NB4 (cell line): Measurements from ENCODE around the gene TFCP2L1.

Source experiments
- CTCF ChIP-seq: IDR thresholded peaks from one replicate; pipeline ENCODE4 v1.5.1; 2012; ENCODE audit warnings: low read depth, low read length
- MYC ChIP-seq: IDR thresholded peaks from 2 replicates; pipeline ENCODE4 v1.6.1; 2011; ENCODE audit warnings: low read depth, low read length
- POLR2A ChIP-seq: IDR thresholded peaks from 2 replicates; pipeline ENCODE4 v1.6.1; 2011; ENCODE audit warnings: mild to moderate bottlenecking; ENCODE audit not compliant: insufficient read length; ENCODE audit errors: extremely low read depth

- TF ChIP-seq POLR2A (no peak), CTCF (no peak), MYC (no peak)
These were observed 70.7 kb downstream of the TFCP2L1 start for GRCh38 chr2:121214296-121214695.
